ENCODE data around the gene TIMM10. TPM values are rescaled to one million over a fixed set of nuclear protein-coding genes. Genes with fewer than 3 reads are reported as not detected.

The TIMM10 gene
- total RNA-seq, 1 experiment from 2014 or later: 94.7 TPM

- no peaks in the 10 kb centered on the region for H3K9me3 ChIP-seq (ENCODE audit: insufficient read depth, low read depth)
- H3K4me1 ChIP-seq (replicated peaks; ENCODE audit: insufficient read depth): peaks cover 8% of the 10 kb centered on the region; the same call in 1 of the 2 replicates
- no peaks in the 10 kb centered on the region for H3F3A ChIP-seq (ENCODE audit: insufficient read depth, low read depth)
- no peak for TF ChIP-seq EZH2 (IDR thresholded peaks at IDR 0.05; ENCODE audit: low read depth)
- TF ChIP-seq, protein P1, sequence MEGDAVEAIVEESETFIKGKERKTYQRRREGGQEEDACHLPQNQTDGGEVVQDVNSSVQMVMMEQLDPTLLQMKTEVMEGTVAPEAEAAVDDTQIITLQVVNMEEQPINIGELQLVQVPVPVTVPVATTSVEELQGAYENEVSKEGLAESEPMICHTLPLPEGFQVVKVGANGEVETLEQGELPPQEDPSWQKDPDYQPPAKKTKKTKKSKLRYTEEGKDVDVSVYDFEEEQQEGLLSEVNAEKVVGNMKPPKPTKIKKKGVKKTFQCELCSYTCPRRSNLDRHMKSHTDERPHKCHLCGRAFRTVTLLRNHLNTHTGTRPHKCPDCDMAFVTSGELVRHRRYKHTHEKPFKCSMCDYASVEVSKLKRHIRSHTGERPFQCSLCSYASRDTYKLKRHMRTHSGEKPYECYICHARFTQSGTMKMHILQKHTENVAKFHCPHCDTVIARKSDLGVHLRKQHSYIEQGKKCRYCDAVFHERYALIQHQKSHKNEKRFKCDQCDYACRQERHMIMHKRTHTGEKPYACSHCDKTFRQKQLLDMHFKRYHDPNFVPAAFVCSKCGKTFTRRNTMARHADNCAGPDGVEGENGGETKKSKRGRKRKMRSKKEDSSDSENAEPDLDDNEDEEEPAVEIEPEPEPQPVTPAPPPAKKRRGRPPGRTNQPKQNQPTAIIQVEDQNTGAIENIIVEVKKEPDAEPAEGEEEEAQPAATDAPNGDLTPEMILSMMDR (conservative IDR thresholded peaks at IDR 0.05): no peak
- DNase-seq: no peak
- no peaks in the 10 kb centered on the region for H3K27me3 ChIP-seq (ENCODE audit: insufficient read depth, low read depth)
- H4K20me1 ChIP-seq (ENCODE audit: insufficient read depth): no peaks in the 10 kb centered on the region
- no peak overlapping the region for H3K27ac ChIP-seq
- H3K9me2 ChIP-seq (ENCODE audit: insufficient read depth): no peaks in the 10 kb centered on the region; the same call in 1 of the 2 replicates
- no peak overlapping the region for H2AFZ ChIP-seq
- ChIA-PET CTCF (no interaction called here), POLR2A (ENCODE audit: unreplicated experiment) (no interaction called here)
- H3K79me2 ChIP-seq (ENCODE audit: low read depth): no peaks in the 10 kb centered on the region
- BruUV-seq (replicated peaks): no TSS peak
- H3K36me3 ChIP-seq (ENCODE audit: low read depth): no peaks in the 10 kb centered on the region
- no peak overlapping the region for H3K4me2 ChIP-seq
- no peak overlapping the region for H3K4me3 ChIP-seq
- intact Hi-C loops (cut with micrococcal nuclease; ENCODE audit: unreplicated experiment): no loop called here
Observed at GRCh38 chr11:57556041-57556440, 25.5 kb upstream of the TIMM10 start.

GRCh38 chr11:57555393-57555792 is 24.8 kb upstream of the TIMM10 start:
- CTCF ChIA-PET: no interaction called here

DNA sequence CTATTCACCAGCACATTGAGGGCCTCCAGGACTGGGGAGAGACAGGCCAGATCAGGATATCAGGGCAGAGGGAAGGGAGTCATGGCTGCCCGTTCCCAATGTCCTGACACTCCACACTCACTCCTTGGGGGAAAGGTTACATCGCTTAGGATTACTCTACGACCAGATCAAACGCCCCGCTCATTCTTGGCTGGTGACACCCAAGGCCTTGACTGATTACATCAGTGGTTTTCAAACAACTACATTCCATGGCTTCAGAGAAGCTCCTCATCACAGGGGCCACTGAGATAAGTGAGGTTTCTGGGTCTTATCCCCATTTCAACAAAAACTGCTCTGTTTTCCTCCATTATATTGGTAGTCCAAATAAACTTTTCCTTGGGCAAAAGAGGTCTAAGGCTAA is 21.9 kb upstream of the TIMM10 start:
- no peak overlapping the region for H2AFZ ChIP-seq
- intact Hi-C loops (cut with micrococcal nuclease; ENCODE audit: unreplicated experiment): no loop called here
- DNase-seq: no peak
- H3K36me3 ChIP-seq (ENCODE audit: low read depth): no peaks in the 10 kb centered on the region
- CTCF ChIA-PET: no interaction called here
- no peaks in the 10 kb centered on the region for H3F3A ChIP-seq (ENCODE audit: insufficient read depth, low read depth)
- no peaks in the 10 kb centered on the region for H3K27me3 ChIP-seq (ENCODE audit: insufficient read depth, low read depth)
- H4K20me1 ChIP-seq (ENCODE audit: insufficient read depth): no peaks in the 10 kb centered on the region
- TF ChIP-seq, protein P1 (conservative IDR thresholded peaks at IDR 0.05): no peak
- no peak for TF ChIP-seq EZH2 (IDR thresholded peaks at IDR 0.05; ENCODE audit: low read depth)
- H3K9me3 ChIP-seq (ENCODE audit: insufficient read depth, low read depth): no peaks in the 10 kb centered on the region
- H3K27ac ChIP-seq: no peak overlapping the region
- BruUV-seq (replicated peaks): no TSS peak
- H3K4me1 ChIP-seq (replicated peaks; ENCODE audit: insufficient read depth): no peaks in the 10 kb centered on the region
- H3K9me2 ChIP-seq (ENCODE audit: insufficient read depth): no peaks in the 10 kb centered on the region
- H3K4me3 ChIP-seq: no peak overlapping the region
- POLR2A ChIA-PET (ENCODE audit: unreplicated experiment): no interaction called here
- H3K4me2 ChIP-seq: no peak overlapping the region
- H3K79me2 ChIP-seq (ENCODE audit: low read depth): no peaks in the 10 kb centered on the region

More at GRCh38 chr11:57555393-57555792, 24.8 kb upstream of the TIMM10 start:
- Histone ChIP-seq H3K4me1 (replicated peaks; ENCODE audit: insufficient read depth) (peaks cover 8% of the 10 kb centered on the region; the same call in 1 of the 2 replicates), H3K9me2 (ENCODE audit: insufficient read depth) (no peaks in the 10 kb centered on the region; the same call in 1 of the 2 replicates), H4K20me1 (ENCODE audit: insufficient read depth) (no peaks in the 10 kb centered on the region), H2AFZ (no peak overlapping the region), H3K27me3 (ENCODE audit: insufficient read depth, low read depth) (no peaks in the 10 kb centered on the region), H3K4me2 (no peak overlapping the region), H3K4me3 (no peak overlapping the region), H3K36me3 (ENCODE audit: low read depth) (no peaks in the 10 kb centered on the region), H3K79me2 (ENCODE audit: low read depth) (no peaks in the 10 kb centered on the region), H3K9me3 (ENCODE audit: insufficient read depth, low read depth) (no peaks in the 10 kb centered on the region), H3K27ac (no peak overlapping the region), H3F3A (ENCODE audit: insufficient read depth, low read depth) (no peaks in the 10 kb centered on the region)
- intact Hi-C loops (cut with micrococcal nuclease; ENCODE audit: unreplicated experiment): no loop called here
- TF ChIP-seq, protein P1 (conservative IDR thresholded peaks at IDR 0.05): no peak
- no peak for TF ChIP-seq EZH2 (IDR thresholded peaks at IDR 0.05; ENCODE audit: low read depth)
- DNase-seq: no peak
- POLR2A ChIA-PET (ENCODE audit: unreplicated experiment): no interaction called here
- BruUV-seq (replicated peaks): no TSS peak

All from PC-9 (cell line).